DOHH2 (cell line): Measurements from ENCODE around the gene TERB1.

Experiments
- EZH2phosphoT487 ChIP-seq: fragments of 200-600 bp; sonication (generic); IDR thresholded peaks from 2 replicates; pipeline ENCODE4 v1.6.1; 2017; ENCODE audit warnings: borderline replicate concordance, mild to moderate bottlenecking, antibody characterized with exemption, low read length, moderate library complexity, mixed read lengths
- TF ChIP-seq, protein P1 (sequence below): fragments of 200-600 bp; sonication (generic); IDR thresholded peaks from one replicate; pipeline ENCODE4 v1.5.1; 2014; ENCODE audit warnings: antibody characterized with exemption, mild to moderate bottlenecking, low read depth, low read length; ENCODE audit not compliant: poor library complexity, severe bottlenecking

DNA sequence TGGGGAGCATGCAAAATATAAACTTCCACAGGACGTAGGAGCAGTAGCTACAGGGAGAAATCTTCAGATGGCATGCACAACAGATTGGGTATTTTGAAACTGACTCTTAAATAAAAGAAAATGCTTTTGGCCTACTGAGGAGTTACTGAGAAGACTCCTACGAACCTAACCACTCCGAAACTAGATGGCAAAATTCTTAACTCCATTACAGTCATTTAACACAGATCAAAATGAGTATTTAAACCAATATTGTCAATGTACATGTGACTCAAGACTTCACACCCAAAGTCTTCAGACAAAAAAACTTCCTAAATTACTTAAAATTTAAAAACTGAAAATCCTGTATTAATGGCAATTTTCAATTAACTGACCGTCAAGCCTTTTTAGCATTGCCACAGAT is 8.4 kb upstream of the TERB1 start:
- TF ChIP-seq, protein P1, sequence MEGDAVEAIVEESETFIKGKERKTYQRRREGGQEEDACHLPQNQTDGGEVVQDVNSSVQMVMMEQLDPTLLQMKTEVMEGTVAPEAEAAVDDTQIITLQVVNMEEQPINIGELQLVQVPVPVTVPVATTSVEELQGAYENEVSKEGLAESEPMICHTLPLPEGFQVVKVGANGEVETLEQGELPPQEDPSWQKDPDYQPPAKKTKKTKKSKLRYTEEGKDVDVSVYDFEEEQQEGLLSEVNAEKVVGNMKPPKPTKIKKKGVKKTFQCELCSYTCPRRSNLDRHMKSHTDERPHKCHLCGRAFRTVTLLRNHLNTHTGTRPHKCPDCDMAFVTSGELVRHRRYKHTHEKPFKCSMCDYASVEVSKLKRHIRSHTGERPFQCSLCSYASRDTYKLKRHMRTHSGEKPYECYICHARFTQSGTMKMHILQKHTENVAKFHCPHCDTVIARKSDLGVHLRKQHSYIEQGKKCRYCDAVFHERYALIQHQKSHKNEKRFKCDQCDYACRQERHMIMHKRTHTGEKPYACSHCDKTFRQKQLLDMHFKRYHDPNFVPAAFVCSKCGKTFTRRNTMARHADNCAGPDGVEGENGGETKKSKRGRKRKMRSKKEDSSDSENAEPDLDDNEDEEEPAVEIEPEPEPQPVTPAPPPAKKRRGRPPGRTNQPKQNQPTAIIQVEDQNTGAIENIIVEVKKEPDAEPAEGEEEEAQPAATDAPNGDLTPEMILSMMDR, result no peak
- TF ChIP-seq EZH2phosphoT487, result no peak
